H9 (cell line): Measurements from ENCODE around the gene GTF3C1. TPM values are rescaled to one million over a fixed set of nuclear protein-coding genes. Genes with fewer than 3 reads are reported as not detected.

Source experiments
- DNase-seq: peaks from one replicate; pipeline ENCODE4 v3.0.0-alpha.2; 2017
- H2AFZ ChIP-seq: one replicate; pipeline ENCODE4 v1.6.1; 2013; ENCODE audit warnings: mild to moderate bottlenecking, low read length, control low read depth, moderate library complexity
- H2AK5ac ChIP-seq: 2 replicates; pipeline ENCODE4 v1.6.1; 2013; ENCODE audit warnings: low read length, control low read depth, mixed read lengths; ENCODE audit not compliant: insufficient read length
- H2BK120ac ChIP-seq: one replicate; pipeline ENCODE4 v1.6.1; 2013; ENCODE audit warnings: low read depth, mild to moderate bottlenecking, low read length, control low read depth, inconsistent platforms; ENCODE audit not compliant: poor library complexity, severe bottlenecking
- H2BK12ac ChIP-seq: 2 replicates; pipeline ENCODE4 v1.6.1; 2013; ENCODE audit warnings: low read length, control low read depth, mixed read lengths, low read depth; ENCODE audit not compliant: insufficient read length
- H2BK15ac ChIP-seq: 2 replicates; pipeline ENCODE4 v1.6.1; 2013; ENCODE audit warnings: low read depth, low read length, control low read depth
- H2BK20ac ChIP-seq: one replicate; pipeline ENCODE4 v1.6.1; 2013; ENCODE audit warnings: low read depth, mild to moderate bottlenecking, low read length, control low read depth, inconsistent platforms; ENCODE audit not compliant: poor library complexity, severe bottlenecking
- H2BK5ac ChIP-seq: 2 replicates; pipeline ENCODE4 v1.6.1; 2013; ENCODE audit warnings: low read length, control low read depth, mixed read lengths; ENCODE audit not compliant: insufficient read length
- H3K14ac ChIP-seq: 2 replicates; pipeline ENCODE4 v1.6.1; 2013; ENCODE audit warnings: low read length, control low read depth; ENCODE audit not compliant: insufficient read depth
- H3K18ac ChIP-seq: 2 replicates; pipeline ENCODE4 v1.6.1; 2013; ENCODE audit warnings: low read depth, mild to moderate bottlenecking, mixed read lengths, low read length, control low read depth; ENCODE audit not compliant: insufficient read length
- H3K23ac ChIP-seq: 2 replicates; pipeline ENCODE4 v1.6.1; 2013; ENCODE audit warnings: low read length, control low read depth, mixed read lengths, low read depth; ENCODE audit not compliant: insufficient read length
- H3K23me2 ChIP-seq: 2 replicates; pipeline ENCODE4 v1.6.1; 2013; ENCODE audit warnings: low read depth, mild to moderate bottlenecking, mixed read lengths, low read length, control low read depth; ENCODE audit not compliant: insufficient read length, poor library complexity, severe bottlenecking
- H3K27ac ChIP-seq: 2 replicates; pipeline ENCODE4 v1.5.1; 2013; ENCODE audit warnings: low read length, control low read depth, mixed read lengths, low read depth; ENCODE audit not compliant: insufficient read length
- H3K27me3 ChIP-seq: 2 replicates; pipeline ENCODE4 v1.6.1; 2013; ENCODE audit warnings: low read length, control low read depth, inconsistent platforms; ENCODE audit not compliant: insufficient read depth
- H3K4ac ChIP-seq: 2 replicates; pipeline ENCODE4 v1.6.1; 2013; ENCODE audit warnings: low read depth, mild to moderate bottlenecking, control low read depth, inconsistent platforms, low read length, moderate library complexity
- H3K4me1 ChIP-seq: 2 replicates; pipeline ENCODE4 v1.6.1; 2013; ENCODE audit warnings: low read length, control low read depth, inconsistent platforms; ENCODE audit not compliant: insufficient read depth
- H3K4me2 ChIP-seq: 2 replicates; pipeline ENCODE4 v1.6.1; 2013; ENCODE audit warnings: low read length, control low read depth, mixed read lengths; ENCODE audit not compliant: insufficient read length, insufficient read depth
- H3K56ac ChIP-seq: 2 replicates; pipeline ENCODE4 v1.6.1; 2013; ENCODE audit warnings: low read depth, mild to moderate bottlenecking, mixed read lengths, low read length, control low read depth; ENCODE audit not compliant: insufficient read length
- H3K79me1 ChIP-seq: 2 replicates; pipeline ENCODE4 v1.6.1; 2013; ENCODE audit warnings: low read depth, mild to moderate bottlenecking, moderate library complexity, low read length, control low read depth, inconsistent platforms; ENCODE audit not compliant: insufficient read depth, poor library complexity, severe bottlenecking
- H3K79me2 ChIP-seq: 2 replicates; pipeline ENCODE4 v1.6.1; 2013; ENCODE audit warnings: low read length, control low read depth, inconsistent platforms; ENCODE audit not compliant: insufficient read depth
- H3K9ac ChIP-seq: 2 replicates; pipeline ENCODE4 v1.6.1; 2013; ENCODE audit warnings: low read length, control low read depth, mixed read lengths; ENCODE audit not compliant: insufficient read length; ENCODE audit errors: extremely low read depth
- H3K9me3 ChIP-seq: one replicate; pipeline ENCODE4 v1.6.1; 2013; ENCODE audit warnings: low read depth, low read length, inconsistent platforms; ENCODE audit not compliant: control insufficient read depth
- H3T11ph ChIP-seq: one replicate; pipeline ENCODE4 v1.6.1; 2013; ENCODE audit warnings: mild to moderate bottlenecking, low read length, control low read depth, inconsistent platforms
- H4K20me1 ChIP-seq: one replicate; pipeline ENCODE4 v1.6.1; 2013; ENCODE audit not compliant: control insufficient read depth, insufficient read length, insufficient read depth
- H4K5ac ChIP-seq: 2 replicates; pipeline ENCODE4 v1.6.1; 2013; ENCODE audit warnings: low read depth, mild to moderate bottlenecking, mixed read lengths, low read length, control low read depth; ENCODE audit not compliant: insufficient read length
- H4K8ac ChIP-seq: replicated peaks from 2 replicates; pipeline ENCODE4 v1.6.1; 2013; ENCODE audit warnings: low read length, control low read depth, mixed read lengths, low read depth; ENCODE audit not compliant: insufficient read length
- H4K91ac ChIP-seq: 2 replicates; pipeline ENCODE4 v1.6.1; 2013; ENCODE audit warnings: low read depth, mild to moderate bottlenecking, moderate library complexity, mixed read lengths, low read length, control low read depth; ENCODE audit not compliant: insufficient read length
- H3K27ac Mint-ChIP-seq, 3 experiments: 2 replicates in 2 of 3; 3 replicates in 1 of 3; pipeline ENCODE4 v1.8.0; 2020 to 2021; ENCODE audit warnings: mixed read lengths in 3 of 3, mild to moderate bottlenecking in 1 of 3, moderate library complexity in 1 of 3
- H3K27me3 Mint-ChIP-seq: 2 replicates; pipeline ENCODE4 v1.8.0; 2021; ENCODE audit warnings: low read depth, mild to moderate bottlenecking, moderate library complexity, mixed read lengths
- H3K36me3 Mint-ChIP-seq, 3 experiments: 2 replicates in 2 of 3; 3 replicates in 1 of 3; pipeline ENCODE4 v1.8.0; 2020 to 2021; ENCODE audit warnings: low read depth in 3 of 3, mixed read lengths in 3 of 3; ENCODE audit not compliant: insufficient read depth in 1 of 3
- H3K4me1 Mint-ChIP-seq, 2 experiments: 2 replicates each; pipeline ENCODE4 v1.8.0; 2020; ENCODE audit warnings: mixed read lengths in 2 of 2
- H3K4me3 Mint-ChIP-seq, 2 experiments: 2 replicates in 1 of 2; 3 replicates in 1 of 2; pipeline ENCODE4 v1.8.0; 2020 to 2021; ENCODE audit warnings: mild to moderate bottlenecking in 2 of 2, mixed read lengths in 2 of 2, moderate library complexity in 1 of 2
- H3K9me3 Mint-ChIP-seq, 2 experiments: 2 replicates in 1 of 2; 3 replicates in 1 of 2; pipeline ENCODE4 v1.8.0; 2020; ENCODE audit warnings: mild to moderate bottlenecking in 2 of 2, mixed read lengths in 2 of 2, moderate library complexity in 1 of 2
- CTCF ChIP-seq: fragments of 200-600 bp; sonication (generic); conservative IDR thresholded peaks from 3 replicates; pipeline ENCODE4 v1.8.0; 2021; ENCODE audit warnings: antibody characterized with exemption, mild to moderate bottlenecking
- WGBS: extraction: QIAGEN DNeasy Blood & Tissue Kit; methylation state at CpG from one replicate; pipeline ENCODE4 v1.1.7; 2013; ENCODE audit warnings: missing lambda C conversion rate, low lambda C conversion rate, mixed read lengths; ENCODE audit not compliant: insufficient read length; ENCODE audit errors: extremely low coverage; 5-methylcytosine and 5-hydroxymethylcytosine counted together
- total RNA-seq: library from RNA; stranded (reverse); gene quantifications from 2 replicates; pipeline ENCODE4 v1.2.1, GENCODE V29; 2021

Gene GTF3C1
- total RNA-seq, 1 experiment from 2014 or later: 113 TPM

GRCh38 chr16:27471661-27472060 lies 78.1 kb downstream of the GTF3C1 start:
- no peak for DNase-seq
- no peak overlapping the region for H3T11ph ChIP-seq
- no peak overlapping the region for H2BK12ac ChIP-seq
- H3K23ac ChIP-seq: no peak overlapping the region
- Mint-ChIP-seq H3K4me1 (no peaks in the 10 kb centered on the region), H3K27ac (peak overlapping the region in 1 of 3 experiments; percentile 15; a peak in 1 of 7 replicates), H3K36me3 (peaks cover 62 to 96% (median 94%) of the 10 kb centered on the region in 3 experiments), H3K4me3 (no peak overlapping the region), H3K27me3 (no peaks in the 10 kb centered on the region; the same call in 1 of the 2 replicates), H3K9me3 (no peaks in the 10 kb centered on the region)
- WGBS: no CpG with 5 or more reads among the region's 19 CpGs
- H3K79me1 ChIP-seq: no peaks in the 10 kb centered on the region
- H3K14ac ChIP-seq: no peak overlapping the region
- H3K4me1 ChIP-seq: no peaks in the 10 kb centered on the region
- no peak overlapping the region for H2BK20ac ChIP-seq
- H4K5ac ChIP-seq: no peak overlapping the region
- no peak overlapping the region for H3K4ac ChIP-seq
- no peak overlapping the region for H2AK5ac ChIP-seq
- no peak overlapping the region for H3K27ac ChIP-seq
- no peak overlapping the region for H3K4me2 ChIP-seq
- H3K23me2 ChIP-seq: no peaks in the 10 kb centered on the region
- no peak overlapping the region for H3K56ac ChIP-seq
- no peak overlapping the region for H2BK15ac ChIP-seq
- H4K20me1 ChIP-seq: no peaks in the 10 kb centered on the region
- H2BK5ac ChIP-seq: no peak overlapping the region
- H3K9ac ChIP-seq: no peak overlapping the region
- no peak for TF ChIP-seq CTCF
- H2BK120ac ChIP-seq: no peak overlapping the region
- H3K9me3 ChIP-seq: no peaks in the 10 kb centered on the region
- no peak overlapping the region for H3K18ac ChIP-seq
- H4K91ac ChIP-seq: no peak overlapping the region
- no peak overlapping the region for H4K8ac ChIP-seq
- H3K79me2 ChIP-seq: no peaks in the 10 kb centered on the region
- no peak overlapping the region for H2AFZ ChIP-seq
- no peaks in the 10 kb centered on the region for H3K27me3 ChIP-seq
